ENCODE data around the gene TFRC. TPM values are rescaled to one million over a fixed set of nuclear protein-coding genes. Genes with fewer than 3 reads are reported as not detected.

Gene TFRC
- total and polyA plus RNA-seq, 7 donors = 11.4 to 85.1 (median 51.0) TPM

GRCh38 chr3:196067439-196067838 lies 14.5 kb downstream of the TFRC start:
- TF ChIP-seq POLR2A (IDR thresholded peaks at IDR 0.05) (no peak), POLR2AphosphoS5 (IDR thresholded peaks at IDR 0.05) (no peak), EP300 (IDR thresholded peaks at IDR 0.05) (no peak)
- TF ChIP-seq, protein P1, sequence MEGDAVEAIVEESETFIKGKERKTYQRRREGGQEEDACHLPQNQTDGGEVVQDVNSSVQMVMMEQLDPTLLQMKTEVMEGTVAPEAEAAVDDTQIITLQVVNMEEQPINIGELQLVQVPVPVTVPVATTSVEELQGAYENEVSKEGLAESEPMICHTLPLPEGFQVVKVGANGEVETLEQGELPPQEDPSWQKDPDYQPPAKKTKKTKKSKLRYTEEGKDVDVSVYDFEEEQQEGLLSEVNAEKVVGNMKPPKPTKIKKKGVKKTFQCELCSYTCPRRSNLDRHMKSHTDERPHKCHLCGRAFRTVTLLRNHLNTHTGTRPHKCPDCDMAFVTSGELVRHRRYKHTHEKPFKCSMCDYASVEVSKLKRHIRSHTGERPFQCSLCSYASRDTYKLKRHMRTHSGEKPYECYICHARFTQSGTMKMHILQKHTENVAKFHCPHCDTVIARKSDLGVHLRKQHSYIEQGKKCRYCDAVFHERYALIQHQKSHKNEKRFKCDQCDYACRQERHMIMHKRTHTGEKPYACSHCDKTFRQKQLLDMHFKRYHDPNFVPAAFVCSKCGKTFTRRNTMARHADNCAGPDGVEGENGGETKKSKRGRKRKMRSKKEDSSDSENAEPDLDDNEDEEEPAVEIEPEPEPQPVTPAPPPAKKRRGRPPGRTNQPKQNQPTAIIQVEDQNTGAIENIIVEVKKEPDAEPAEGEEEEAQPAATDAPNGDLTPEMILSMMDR (IDR thresholded peaks at IDR 0.05) = no peak
- Histone ChIP-seq H3K36me3 (peaks cover 35 to 100% (median 70%) of the 10 kb centered on the region in 4 donors), H3K27ac (no peak overlapping the region), H3K4me3 (no peak overlapping the region), H3K27me3 (no peaks in the 10 kb centered on the region), H3K9me3 (no peaks in the 10 kb centered on the region), H3K4me1 (no peaks in the 10 kb centered on the region)
- intact Hi-C loops (cut with DNase I) = no loop called here
- no peak for DNase-seq
- WGBS, 2 donors = 34 to 70% methylated on average over 3 of the region's 3 CpGs

GRCh38 chr3:196063971-196064370 lies 17.9 kb downstream of the TFRC start:
- no peak overlapping the region for H3K4me3 ChIP-seq
- no peaks in the 10 kb centered on the region for H3K4me1 ChIP-seq
- no peaks in the 10 kb centered on the region for H3K9me3 ChIP-seq
- H3K27me3 ChIP-seq = no peaks in the 10 kb centered on the region
- H3K36me3 ChIP-seq = peaks cover 40 to 100% (median 80%) of the 10 kb centered on the region in 4 donors
- intact Hi-C loops (cut with DNase I) = no loop called here
- no peak for DNase-seq
- TF ChIP-seq EP300 (IDR thresholded peaks at IDR 0.05) (no peak), POLR2AphosphoS5 (IDR thresholded peaks at IDR 0.05) (no peak), POLR2A (IDR thresholded peaks at IDR 0.05) (no peak)
- TF ChIP-seq, protein P1 (IDR thresholded peaks at IDR 0.05) = no peak
- no peak overlapping the region for H3K27ac ChIP-seq
- 93 to 95% methylated on average over 1 of the region's 1 CpG for WGBS, 2 donors

DNA sequence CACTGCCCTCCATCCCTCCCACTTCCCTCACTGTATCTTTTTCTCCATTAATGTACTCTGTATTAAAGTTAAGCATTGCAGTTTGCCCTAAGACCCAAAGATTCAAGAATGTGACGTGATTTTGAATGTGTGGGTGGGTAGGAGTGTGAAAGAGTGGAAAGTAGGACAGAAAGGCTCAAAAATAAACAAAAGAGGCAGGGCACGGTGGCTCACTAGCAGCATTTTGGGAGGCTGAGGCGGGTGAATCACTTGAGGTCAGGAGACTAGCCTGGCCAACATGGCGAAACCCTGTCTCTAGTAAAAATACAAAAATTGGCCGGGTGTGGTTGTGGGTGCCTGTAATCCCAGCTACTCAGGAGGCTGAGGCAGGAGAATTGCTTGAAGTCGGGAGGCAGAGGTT lies 18.4 kb downstream of the TFRC start:
- Histone ChIP-seq H3K36me3 (peaks cover 40 to 100% (median 83%) of the 10 kb centered on the region in 4 donors), H3K4me1 (no peaks in the 10 kb centered on the region), H3K27me3 (no peaks in the 10 kb centered on the region), H3K27ac (no peak overlapping the region), H3K9me3 (no peaks in the 10 kb centered on the region), H3K4me3 (no peak overlapping the region)
- no peak for TF ChIP-seq POLR2A (IDR thresholded peaks at IDR 0.05)
- no peak for TF ChIP-seq POLR2AphosphoS5 (IDR thresholded peaks at IDR 0.05)
- TF ChIP-seq EP300 (IDR thresholded peaks at IDR 0.05) = no peak
- TF ChIP-seq, protein P1 (IDR thresholded peaks at IDR 0.05) = no peak
- intact Hi-C loops (cut with DNase I) = no loop called here
- 87 to 88% methylated on average over 6 of the region's 6 CpGs for WGBS, 2 donors
- DNase-seq = no peak

DNA sequence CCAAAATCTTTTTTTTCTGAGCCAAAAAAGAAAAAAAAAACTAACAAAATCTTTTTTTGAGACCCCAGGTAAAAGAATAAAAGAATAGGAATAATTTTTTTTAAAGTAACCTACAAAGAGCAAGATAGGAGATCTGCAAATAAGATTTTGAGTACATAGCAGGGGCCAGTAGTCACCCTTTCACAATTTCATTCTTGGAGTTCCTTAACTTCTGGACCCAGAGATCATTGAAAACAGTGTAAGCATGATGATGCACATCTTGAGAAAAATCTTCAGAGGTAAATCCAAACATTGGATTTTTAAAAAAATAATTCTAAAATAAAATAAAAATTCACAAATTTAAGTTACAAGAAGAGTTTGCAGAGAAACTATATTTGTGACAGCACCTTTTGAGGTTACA lies 18.8 kb downstream of the TFRC start:
- Histone ChIP-seq H3K36me3 (peaks cover 40 to 100% (median 84%) of the 10 kb centered on the region in 4 donors), H3K9me3 (no peaks in the 10 kb centered on the region), H3K4me1 (no peaks in the 10 kb centered on the region), H3K27ac (no peak overlapping the region), H3K4me3 (no peak overlapping the region), H3K27me3 (no peaks in the 10 kb centered on the region)
- TF ChIP-seq POLR2AphosphoS5 (IDR thresholded peaks at IDR 0.05) = no peak
- TF ChIP-seq EP300 (IDR thresholded peaks at IDR 0.05) = no peak
- TF ChIP-seq, protein P1 (IDR thresholded peaks at IDR 0.05) = no peak
- no peak for TF ChIP-seq POLR2A (IDR thresholded peaks at IDR 0.05)
- intact Hi-C loops (cut with DNase I) = no loop called here
- DNase-seq = no peak

GRCh38 chr3:196060834-196061233 lies 21.1 kb downstream of the TFRC start:
- Histone ChIP-seq H3K36me3 (peaks cover 27 to 100% (median 86%) of the 10 kb centered on the region in 4 donors), H3K27me3 (no peaks in the 10 kb centered on the region), H3K4me3 (no peak overlapping the region), H3K4me1 (no peaks in the 10 kb centered on the region), H3K9me3 (no peaks in the 10 kb centered on the region), H3K27ac (no peak overlapping the region)
- no peak for TF ChIP-seq POLR2A (IDR thresholded peaks at IDR 0.05)
- no peak for TF ChIP-seq POLR2AphosphoS5 (IDR thresholded peaks at IDR 0.05)
- no peak for TF ChIP-seq EP300 (IDR thresholded peaks at IDR 0.05)
- TF ChIP-seq, protein P1 (IDR thresholded peaks at IDR 0.05) = no peak
- DNase-seq = no peak
- intact Hi-C loops (cut with DNase I) = no loop called here
- WGBS, 2 donors = 97 to 99% methylated on average over 1 of the region's 1 CpG
